ENCODE measurements around the gene CD200.

DNA sequence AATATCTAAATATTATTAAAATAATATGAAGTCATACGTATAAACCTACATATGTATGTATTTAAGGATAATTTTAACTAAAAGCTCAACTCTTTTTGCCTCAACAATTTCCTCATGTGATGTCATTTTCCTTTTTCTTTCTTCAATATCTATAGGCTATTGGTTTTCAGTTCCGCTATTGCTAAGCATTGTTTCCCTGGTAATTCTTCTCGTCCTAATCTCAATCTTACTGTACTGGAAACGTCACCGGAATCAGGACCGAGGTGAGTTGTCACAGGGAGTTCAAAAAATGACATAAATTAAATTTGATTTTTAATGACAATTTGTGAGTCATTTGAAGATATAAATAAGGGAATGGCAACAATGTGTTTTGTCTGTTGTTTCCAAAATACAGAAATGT lies 16.6 kb downstream of the CD200 start:
- TF ChIP-seq SP1 (IDR thresholded peaks at IDR 0.05) (no peak), SUZ12 (IDR thresholded peaks at IDR 0.05) (no peak), NFRKB (IDR thresholded peaks at IDR 0.05) (no peak)

Data from HEK293T (cell line).